ENCODE measurements around the gene SPTB.

SPTB gene

DNA sequence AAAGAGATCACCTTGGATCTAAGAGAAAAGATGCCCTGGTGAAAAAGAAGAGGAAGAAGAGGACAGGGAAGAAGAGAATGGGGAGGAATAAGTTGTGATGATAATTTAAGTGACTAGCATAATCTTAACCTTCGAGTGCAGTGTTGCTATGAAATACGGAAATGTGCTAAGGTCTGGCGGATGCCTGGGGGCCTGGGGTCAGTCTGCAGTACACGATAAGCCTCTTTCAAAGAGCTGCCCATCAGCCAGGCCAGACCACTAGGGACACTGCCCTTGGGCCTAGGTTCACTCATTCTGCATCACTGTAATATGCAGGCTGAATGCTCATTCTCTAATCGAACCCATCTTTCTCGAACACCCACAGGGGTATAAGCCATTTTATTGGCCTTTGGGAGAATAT, 92.1 kb downstream of the SPTB start:
- no peak for TF ChIP-seq MYC (IDR thresholded peaks at IDR 0.05; ENCODE audit: low read depth, low read length)
- TF ChIP-seq, protein P1, sequence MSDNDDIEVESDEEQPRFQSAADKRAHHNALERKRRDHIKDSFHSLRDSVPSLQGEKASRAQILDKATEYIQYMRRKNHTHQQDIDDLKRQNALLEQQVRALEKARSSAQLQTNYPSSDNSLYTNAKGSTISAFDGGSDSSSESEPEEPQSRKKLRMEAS (IDR thresholded peaks at IDR 0.05; ENCODE audit: low read depth, low read length), result no peak
- TF ChIP-seq, protein P2, sequence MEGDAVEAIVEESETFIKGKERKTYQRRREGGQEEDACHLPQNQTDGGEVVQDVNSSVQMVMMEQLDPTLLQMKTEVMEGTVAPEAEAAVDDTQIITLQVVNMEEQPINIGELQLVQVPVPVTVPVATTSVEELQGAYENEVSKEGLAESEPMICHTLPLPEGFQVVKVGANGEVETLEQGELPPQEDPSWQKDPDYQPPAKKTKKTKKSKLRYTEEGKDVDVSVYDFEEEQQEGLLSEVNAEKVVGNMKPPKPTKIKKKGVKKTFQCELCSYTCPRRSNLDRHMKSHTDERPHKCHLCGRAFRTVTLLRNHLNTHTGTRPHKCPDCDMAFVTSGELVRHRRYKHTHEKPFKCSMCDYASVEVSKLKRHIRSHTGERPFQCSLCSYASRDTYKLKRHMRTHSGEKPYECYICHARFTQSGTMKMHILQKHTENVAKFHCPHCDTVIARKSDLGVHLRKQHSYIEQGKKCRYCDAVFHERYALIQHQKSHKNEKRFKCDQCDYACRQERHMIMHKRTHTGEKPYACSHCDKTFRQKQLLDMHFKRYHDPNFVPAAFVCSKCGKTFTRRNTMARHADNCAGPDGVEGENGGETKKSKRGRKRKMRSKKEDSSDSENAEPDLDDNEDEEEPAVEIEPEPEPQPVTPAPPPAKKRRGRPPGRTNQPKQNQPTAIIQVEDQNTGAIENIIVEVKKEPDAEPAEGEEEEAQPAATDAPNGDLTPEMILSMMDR (IDR thresholded peaks at IDR 0.05; ENCODE audit: low read depth, low read length), result no peak
- DNase-seq (ENCODE audit: low read depth), result no peak
- H3K4me3 ChIP-seq (ENCODE audit: low read depth, low read length), result no peak overlapping the region

DNA sequence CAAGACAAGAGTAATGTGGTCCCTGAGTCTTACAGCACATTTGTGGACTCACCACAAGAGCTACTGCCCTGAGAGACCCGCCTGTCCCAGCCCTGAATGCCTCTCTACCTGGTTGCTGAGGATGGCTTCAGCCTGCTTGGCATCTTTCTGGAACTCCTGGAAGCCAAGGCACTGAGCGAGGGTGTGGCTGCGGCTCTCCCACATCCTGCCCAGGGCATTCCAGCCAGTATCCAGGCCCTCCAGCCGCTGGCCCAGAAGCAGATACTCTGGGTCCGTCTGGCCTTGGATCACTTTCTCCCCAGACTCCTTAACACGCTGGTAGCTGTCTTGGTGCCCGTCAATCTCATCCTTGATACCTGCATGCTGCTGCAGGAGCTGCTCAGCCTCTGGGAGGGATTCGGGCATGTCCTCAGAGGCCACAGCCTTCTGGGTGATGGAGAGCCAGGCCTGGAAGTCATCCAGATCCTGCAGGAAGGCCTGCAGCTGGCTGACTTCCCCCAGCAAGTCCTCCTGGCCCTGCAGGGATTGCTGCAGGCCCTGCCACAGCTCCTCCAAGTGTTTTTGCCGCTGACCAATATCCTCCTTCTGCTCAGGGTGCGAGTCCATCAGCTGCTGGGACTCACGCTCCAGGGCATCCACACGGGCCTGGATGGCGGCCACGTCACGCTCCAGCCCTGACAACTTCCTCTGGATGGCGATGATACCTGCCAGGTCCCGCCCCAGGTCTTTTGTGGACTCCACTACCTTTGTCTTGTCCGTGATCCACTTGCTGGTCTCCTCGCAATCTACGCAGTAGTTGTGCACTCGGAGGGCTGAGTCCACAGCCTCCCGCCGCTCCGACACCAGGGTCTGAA, 93.2 kb downstream of the SPTB start:
- no peak for TF ChIP-seq MYC (IDR thresholded peaks at IDR 0.05; ENCODE audit: low read depth, low read length)
- no peak for TF ChIP-seq POLR2A (IDR thresholded peaks at IDR 0.05; ENCODE audit: extremely low read depth, insufficient read length)
- TF ChIP-seq, protein P2 (IDR thresholded peaks at IDR 0.05; ENCODE audit: low read depth, low read length), result no peak
- TF ChIP-seq, protein P1 (IDR thresholded peaks at IDR 0.05; ENCODE audit: low read depth, low read length), result no peak

DNA sequence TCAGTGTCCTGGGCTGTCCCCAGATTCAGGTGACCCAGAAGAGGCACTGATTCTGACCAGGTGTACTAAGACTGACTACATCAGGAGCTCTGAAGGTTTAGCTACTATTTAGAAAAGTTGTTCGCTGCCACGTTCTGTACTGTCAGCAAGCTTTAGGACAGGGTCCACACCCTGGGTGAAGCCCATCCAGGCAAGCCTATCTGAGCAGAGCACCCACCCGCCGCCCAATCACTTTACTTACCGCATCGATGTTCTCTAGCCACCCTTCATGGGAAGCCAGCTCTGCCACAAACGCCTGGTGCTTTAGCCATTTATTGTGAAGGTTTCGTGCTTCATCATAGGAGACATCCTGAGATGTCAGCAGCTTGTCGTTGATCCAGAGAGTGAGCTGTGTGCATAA, 95.7 kb downstream of the SPTB start:
- DNase-seq (ENCODE audit: low read depth), result no peak
- no peak overlapping the region for H3K4me3 ChIP-seq (ENCODE audit: low read depth, low read length)
- no peak for TF ChIP-seq POLR2A (IDR thresholded peaks at IDR 0.05; ENCODE audit: extremely low read depth, insufficient read length)
- TF ChIP-seq, protein P2 (IDR thresholded peaks at IDR 0.05; ENCODE audit: low read depth, low read length), result no peak
- TF ChIP-seq, protein P1 (IDR thresholded peaks at IDR 0.05; ENCODE audit: low read depth, low read length), result no peak

More for the DNA sequence above, 93.2 kb downstream of the SPTB start:
- no peak overlapping the region for H3K4me3 ChIP-seq (ENCODE audit: low read depth, low read length)
- no peak for DNase-seq (ENCODE audit: low read depth)

DNA sequence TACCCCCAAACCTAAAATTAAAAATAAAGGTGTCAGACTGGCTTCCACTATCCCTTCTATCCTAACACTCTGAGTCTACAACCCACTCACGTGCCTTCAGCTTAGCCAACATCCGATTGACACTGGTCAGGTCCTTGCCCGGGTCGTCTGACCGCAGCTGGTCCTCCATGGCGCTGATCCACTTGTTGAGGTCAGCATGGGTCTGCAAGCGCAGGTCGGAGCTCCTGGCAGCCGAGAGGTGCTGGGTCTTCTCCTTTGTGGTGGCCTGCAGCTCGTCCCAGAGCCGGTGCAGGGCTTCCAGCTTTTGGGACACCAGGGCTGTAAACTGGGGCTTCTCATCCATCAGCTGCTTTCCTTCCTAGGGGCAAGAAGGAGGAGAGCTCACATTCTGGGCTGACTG, 97.5 kb downstream of the SPTB start:
- TF ChIP-seq, protein P2 (IDR thresholded peaks at IDR 0.05; ENCODE audit: low read depth, low read length), result no peak
- TF ChIP-seq MYC (IDR thresholded peaks at IDR 0.05; ENCODE audit: low read depth, low read length), result no peak
- TF ChIP-seq POLR2A (IDR thresholded peaks at IDR 0.05; ENCODE audit: extremely low read depth, insufficient read length), result no peak
- TF ChIP-seq, protein P1 (IDR thresholded peaks at IDR 0.05; ENCODE audit: low read depth, low read length), result no peak

DNA sequence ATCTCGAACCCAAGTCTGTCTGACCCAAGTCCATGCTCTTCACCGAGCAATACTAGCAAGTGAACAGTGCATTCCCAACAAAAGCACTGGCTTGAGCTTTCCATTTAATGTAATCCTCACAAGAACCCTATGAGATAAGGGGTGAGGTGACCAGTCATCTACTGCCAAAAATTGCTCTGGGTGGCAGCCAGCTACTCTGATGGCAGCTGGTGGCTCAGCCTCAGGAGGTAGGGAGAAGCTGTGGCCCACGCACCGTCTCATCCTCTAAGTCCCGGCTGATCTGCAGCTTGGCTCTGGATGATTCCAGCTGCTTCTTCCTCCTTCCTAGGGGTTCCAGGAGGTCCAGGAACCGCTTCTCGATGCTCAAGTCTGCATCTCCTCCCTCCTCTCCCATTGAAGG, 100.2 kb downstream of the SPTB start:
- no peak overlapping the region for H3K4me3 ChIP-seq (ENCODE audit: low read depth, low read length)
- TF ChIP-seq POLR2A (IDR thresholded peaks at IDR 0.05; ENCODE audit: extremely low read depth, insufficient read length) (no peak), MYC (IDR thresholded peaks at IDR 0.05; ENCODE audit: low read depth, low read length) (no peak)
- TF ChIP-seq, protein P1 (IDR thresholded peaks at IDR 0.05; ENCODE audit: low read depth, low read length), result no peak
- TF ChIP-seq, protein P2 (IDR thresholded peaks at IDR 0.05; ENCODE audit: low read depth, low read length), result no peak
- DNase-seq (ENCODE audit: low read depth), result no peak

More for the DNA sequence above, 97.5 kb downstream of the SPTB start:
- DNase-seq (ENCODE audit: low read depth), result no peak
- H3K4me3 ChIP-seq (ENCODE audit: low read depth, low read length), result no peak overlapping the region
